PFSK-1 (cell line): Measurements from ENCODE around the gene RASGRP2.

Source experiments
- FOXP2 ChIP-seq: optimal IDR thresholded peaks from 2 replicates; pipeline ENCODE3; 2011; ENCODE audit warnings: borderline replicate concordance, control low read depth, inconsistent platforms; ENCODE audit not compliant: insufficient read depth; ENCODE audit errors: extremely low read length, extremely low read depth
- POLR2AphosphoS5 ChIP-seq: IDR thresholded peaks from 2 replicates; pipeline ENCODE4 v1.6.1; 2012; ENCODE audit warnings: low read depth, mild to moderate bottlenecking, control low read depth, low read length, moderate library complexity
- SIN3A ChIP-seq: IDR thresholded peaks from 2 replicates; pipeline ENCODE4 v1.6.1; 2012; ENCODE audit warnings: mild to moderate bottlenecking, low read length, moderate library complexity, borderline replicate concordance; ENCODE audit not compliant: insufficient read depth
- TAF1 ChIP-seq: IDR thresholded peaks from 2 replicates; pipeline ENCODE4 v1.6.1; 2012; ENCODE audit warnings: low read length, control low read depth, borderline replicate concordance; ENCODE audit not compliant: insufficient read depth
- TF ChIP-seq, protein P1 (sequence below), 2 experiments: IDR thresholded peaks; 2 replicates each; pipeline versions ENCODE4 v1.6.1 to v1.8.0; 2011 to 2012; ENCODE audit warnings: low read depth in 2 of 2, low read length in 2 of 2, control low read depth in 1 of 2, inconsistent platforms in 1 of 2, mild to moderate bottlenecking in 1 of 2, moderate library complexity in 1 of 2; ENCODE audit not compliant: insufficient read depth in 1 of 2

RASGRP2 gene

DNA sequence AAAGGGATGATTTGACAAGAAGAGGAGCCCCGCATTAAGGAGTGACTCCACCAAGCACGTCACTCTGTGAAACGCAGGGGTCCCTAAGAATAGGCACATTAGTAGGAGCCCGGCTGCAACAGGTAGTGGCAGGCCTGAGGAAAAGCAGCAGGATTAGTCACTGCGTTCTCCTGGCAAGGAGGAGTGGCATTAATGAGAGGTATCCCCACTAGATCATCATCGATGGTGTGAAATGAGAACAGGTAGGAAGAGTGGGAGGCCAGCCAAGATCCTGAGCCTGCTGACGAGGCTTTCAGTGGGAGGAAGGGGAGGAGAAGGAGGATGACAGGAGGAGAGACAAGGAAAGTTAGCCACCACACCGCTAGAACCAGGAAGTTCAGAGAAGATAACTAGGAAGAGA, 59.6 kb downstream of the RASGRP2 start:
- TF ChIP-seq, protein P1, sequence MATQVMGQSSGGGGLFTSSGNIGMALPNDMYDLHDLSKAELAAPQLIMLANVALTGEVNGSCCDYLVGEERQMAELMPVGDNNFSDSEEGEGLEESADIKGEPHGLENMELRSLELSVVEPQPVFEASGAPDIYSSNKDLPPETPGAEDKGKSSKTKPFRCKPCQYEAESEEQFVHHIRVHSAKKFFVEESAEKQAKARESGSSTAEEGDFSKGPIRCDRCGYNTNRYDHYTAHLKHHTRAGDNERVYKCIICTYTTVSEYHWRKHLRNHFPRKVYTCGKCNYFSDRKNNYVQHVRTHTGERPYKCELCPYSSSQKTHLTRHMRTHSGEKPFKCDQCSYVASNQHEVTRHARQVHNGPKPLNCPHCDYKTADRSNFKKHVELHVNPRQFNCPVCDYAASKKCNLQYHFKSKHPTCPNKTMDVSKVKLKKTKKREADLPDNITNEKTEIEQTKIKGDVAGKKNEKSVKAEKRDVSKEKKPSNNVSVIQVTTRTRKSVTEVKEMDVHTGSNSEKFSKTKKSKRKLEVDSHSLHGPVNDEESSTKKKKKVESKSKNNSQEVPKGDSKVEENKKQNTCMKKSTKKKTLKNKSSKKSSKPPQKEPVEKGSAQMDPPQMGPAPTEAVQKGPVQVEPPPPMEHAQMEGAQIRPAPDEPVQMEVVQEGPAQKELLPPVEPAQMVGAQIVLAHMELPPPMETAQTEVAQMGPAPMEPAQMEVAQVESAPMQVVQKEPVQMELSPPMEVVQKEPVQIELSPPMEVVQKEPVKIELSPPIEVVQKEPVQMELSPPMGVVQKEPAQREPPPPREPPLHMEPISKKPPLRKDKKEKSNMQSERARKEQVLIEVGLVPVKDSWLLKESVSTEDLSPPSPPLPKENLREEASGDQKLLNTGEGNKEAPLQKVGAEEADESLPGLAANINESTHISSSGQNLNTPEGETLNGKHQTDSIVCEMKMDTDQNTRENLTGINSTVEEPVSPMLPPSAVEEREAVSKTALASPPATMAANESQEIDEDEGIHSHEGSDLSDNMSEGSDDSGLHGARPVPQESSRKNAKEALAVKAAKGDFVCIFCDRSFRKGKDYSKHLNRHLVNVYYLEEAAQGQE (IDR thresholded peaks at IDR 0.05; ENCODE audit: insufficient read depth in 1 of 2, low read depth in 2 of 2, low read length in 2 of 2) = no peak
- TF ChIP-seq TAF1 (no peak), FOXP2 (no peak), SIN3A (no peak), POLR2AphosphoS5 (no peak)

DNA sequence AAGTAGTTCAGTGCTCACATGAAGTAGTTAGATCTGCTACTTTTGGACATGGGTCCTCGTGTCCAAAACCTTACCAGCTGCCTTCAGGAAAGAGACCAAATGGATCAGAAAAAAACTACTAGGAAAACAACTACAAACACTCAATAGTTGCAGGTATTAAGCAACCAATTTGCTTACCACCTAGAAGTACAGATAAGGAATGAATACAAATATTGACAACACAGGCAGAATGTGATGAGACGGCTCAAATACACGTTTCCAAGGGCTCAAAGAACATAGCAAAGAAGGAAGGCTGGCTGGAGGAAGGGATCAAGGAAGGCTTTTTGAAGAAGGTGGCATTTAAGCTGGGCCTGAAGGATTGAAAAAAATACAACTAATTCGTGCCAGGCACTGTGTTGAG, 62.8 kb downstream of the RASGRP2 start:
- TF ChIP-seq POLR2AphosphoS5 (no peak), SIN3A (no peak), FOXP2 (no peak), TAF1 (no peak)
- TF ChIP-seq, protein P1 (IDR thresholded peaks at IDR 0.05; ENCODE audit: insufficient read depth in 1 of 2, low read depth in 2 of 2, low read length in 2 of 2) = no peak

DNA sequence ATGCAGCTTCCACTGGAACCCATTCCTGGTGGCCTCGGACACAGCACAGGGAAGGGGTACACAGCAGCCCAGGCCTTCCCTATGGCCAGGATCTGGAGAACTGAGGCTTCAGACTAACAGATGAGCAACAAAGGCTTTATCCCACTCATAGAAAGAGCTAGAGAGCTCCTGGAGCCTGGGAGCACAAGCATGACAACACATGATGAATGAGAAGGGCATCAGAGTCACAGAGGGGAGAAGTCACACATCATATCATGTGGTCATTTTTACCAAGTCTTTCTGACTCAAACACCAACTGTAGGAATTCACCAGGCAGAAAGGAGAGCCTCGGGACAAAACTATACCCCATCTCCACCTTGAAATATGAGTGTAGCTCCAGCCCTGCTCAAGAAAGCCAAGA, 64.1 kb downstream of the RASGRP2 start:
- TF ChIP-seq, protein P1 (IDR thresholded peaks at IDR 0.05; ENCODE audit: insufficient read depth in 1 of 2, low read depth in 2 of 2, low read length in 2 of 2) = no peak
- TF ChIP-seq TAF1 = no peak
- TF ChIP-seq SIN3A = no peak
- no peak for TF ChIP-seq FOXP2
- TF ChIP-seq POLR2AphosphoS5 = no peak

DNA sequence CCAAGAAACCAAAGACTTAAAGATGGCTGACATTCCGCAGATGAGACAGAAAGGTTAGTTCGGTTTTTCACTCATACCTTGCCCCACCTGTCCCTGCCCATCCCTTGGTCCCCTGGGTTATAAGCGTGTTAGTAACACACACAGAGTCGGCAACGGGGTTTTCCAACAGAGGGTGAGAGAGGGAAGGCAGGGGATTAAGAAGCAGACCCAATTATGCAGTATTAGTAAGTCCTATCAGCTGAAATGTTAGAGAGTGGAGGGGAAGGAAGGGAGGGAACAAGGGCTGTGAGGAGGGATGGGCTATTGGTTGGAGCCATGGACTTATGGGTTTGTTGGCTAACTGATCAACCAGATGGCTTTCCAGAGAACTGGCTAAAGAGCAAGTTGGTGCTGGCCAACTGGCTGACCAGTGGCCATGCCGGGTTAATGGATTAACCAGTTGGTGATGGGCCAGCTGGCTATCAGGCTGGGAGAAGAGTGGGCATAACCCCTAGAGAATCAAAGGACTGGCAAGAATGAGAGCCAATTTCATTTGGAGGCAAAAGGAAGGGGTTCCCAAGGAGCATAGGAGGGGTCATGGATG, 66.4 kb downstream of the RASGRP2 start:
- TF ChIP-seq TAF1 = no peak
- TF ChIP-seq FOXP2 = no peak
- TF ChIP-seq, protein P1 (IDR thresholded peaks at IDR 0.05; ENCODE audit: insufficient read depth in 1 of 2, low read depth in 2 of 2, low read length in 2 of 2) = no peak
- TF ChIP-seq SIN3A = no peak
- TF ChIP-seq POLR2AphosphoS5 = no peak
